H1 (cell line): ENCODE measurements around the gene TOMM7. TPM values are rescaled to one million over a fixed set of nuclear protein-coding genes. Genes with fewer than 3 reads are reported as not detected.

Experiments used
- BRCA1 ChIP-seq: IDR thresholded peaks from 2 replicates; pipeline ENCODE4 v1.6.1; 2012; ENCODE audit warnings: low read depth, low read length, improper control_type of control experiment
- CBX8 ChIP-seq: fragments of 300-800, 300-1000 bp; sonication (generic); IDR thresholded peaks from 2 replicates; pipeline ENCODE4 v1.7.1; 2016; ENCODE audit warnings: low read depth, low read length, borderline replicate concordance
- TBP ChIP-seq: IDR thresholded peaks from 2 replicates; pipeline ENCODE4 v1.6.1; 2011; ENCODE audit warnings: low read depth, low read length, improper control_type of control experiment
- polyA plus RNA-seq, 7 experiments: library from polyadenylated mRNA; depleted of rRNA in 3 of 7; stranded (reverse) in 5 of 7; unstranded in 2 of 7; fragments of >200 nt in 5 of 7; fragments of 200-250 nt in 2 of 7; gene quantifications; 1 replicate in 5 of 7; 2 replicates in 1 of 7; 4 replicates in 1 of 7; pipeline versions ENCODE4 v1.2.1 to v1.2.3, GENCODE V29; 2011 to 2013; ENCODE audit warnings: missing spikeins in 2 of 7, mixed read lengths in 2 of 7
- total RNA-seq: library from RNA; stranded (reverse); fragmentation: NEBNext Ultra II Directional; extraction: Animal tissue kit (Norgen Biotek cat#: 25700); gene quantifications from 2 replicates; pipeline ENCODE4 v1.2.1, GENCODE V29; 2021
- TF ChIP-seq, protein P1 (sequence below): IDR thresholded peaks from 2 replicates; pipeline ENCODE4 v1.6.1; 2011; ENCODE audit warnings: low read depth, mild to moderate bottlenecking, low read length; ENCODE audit not compliant: insufficient read depth

The TOMM7 gene
- total and polyA plus RNA-seq, 2 of the 8 experiments (the other 6 are each of a cell fraction or from before 2014, with no cell fraction given) = 389 to 508 TPM

DNA sequence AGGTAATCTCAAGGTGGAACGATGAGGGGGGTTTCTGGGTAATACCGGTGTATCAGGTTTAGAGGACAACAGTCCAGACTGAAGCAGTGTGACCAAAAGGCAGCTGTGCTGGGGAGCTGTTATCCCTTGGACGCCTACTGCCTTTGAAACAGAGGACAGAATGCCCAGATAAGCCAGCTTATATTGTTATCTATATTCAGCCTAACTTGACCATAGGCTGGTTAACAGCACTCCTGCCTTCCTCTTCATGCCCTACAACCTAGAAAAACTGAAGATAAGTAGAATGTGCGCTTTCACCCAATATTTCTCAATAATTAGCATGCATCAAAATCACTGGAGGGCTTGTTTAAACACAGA, 50.8 kb downstream of the TOMM7 start (continued):
- TF ChIP-seq, protein P1, sequence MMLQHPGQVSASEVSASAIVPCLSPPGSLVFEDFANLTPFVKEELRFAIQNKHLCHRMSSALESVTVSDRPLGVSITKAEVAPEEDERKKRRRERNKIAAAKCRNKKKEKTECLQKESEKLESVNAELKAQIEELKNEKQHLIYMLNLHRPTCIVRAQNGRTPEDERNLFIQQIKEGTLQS = no peak
- TF ChIP-seq TBP = no peak
- TF ChIP-seq CBX8 = no peak
- TF ChIP-seq BRCA1 = no peak
